OCI-LY1 (cell line): Measurements from ENCODE around the gene ALLC.

Source experiments
- EZH2 ChIP-seq: fragments of 200-600 bp; sonication (generic), shearing (Covaris generic); IDR thresholded peaks from 2 replicates; pipeline ENCODE4 v1.8.0; 2017; ENCODE audit warnings: borderline replicate concordance, mixed run types, mild to moderate bottlenecking, antibody characterized with exemption, low read length, moderate library complexity, mixed read lengths
- TF ChIP-seq, protein P1 (sequence below): fragments of 200-600 bp; sonication (generic), shearing (Covaris generic); IDR thresholded peaks from 2 replicates; pipeline ENCODE4 v1.5.1; 2017; ENCODE audit warnings: mild to moderate bottlenecking, antibody characterized with exemption, low read length, moderate library complexity, mixed read lengths

DNA sequence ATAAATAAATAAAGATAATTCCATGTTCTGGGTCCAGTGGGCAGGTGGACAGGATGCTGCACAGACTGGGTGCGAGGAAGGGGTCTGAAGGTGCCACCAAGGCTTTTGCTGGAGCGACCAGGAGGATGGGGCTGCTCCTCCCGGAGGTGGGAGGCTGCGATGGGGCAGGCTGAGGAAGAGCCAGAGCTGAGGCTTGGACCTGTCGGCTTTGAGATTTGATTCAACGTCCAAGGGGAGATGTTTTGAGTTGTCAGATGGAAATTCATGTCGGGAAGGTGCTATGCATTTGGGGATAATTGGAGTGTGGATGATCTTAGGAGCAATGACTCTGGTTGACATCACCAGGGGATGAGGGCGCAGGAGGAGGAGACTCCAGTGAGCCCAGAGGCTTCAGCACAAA, 11.7 kb downstream of the ALLC start:
- TF ChIP-seq, protein P1, sequence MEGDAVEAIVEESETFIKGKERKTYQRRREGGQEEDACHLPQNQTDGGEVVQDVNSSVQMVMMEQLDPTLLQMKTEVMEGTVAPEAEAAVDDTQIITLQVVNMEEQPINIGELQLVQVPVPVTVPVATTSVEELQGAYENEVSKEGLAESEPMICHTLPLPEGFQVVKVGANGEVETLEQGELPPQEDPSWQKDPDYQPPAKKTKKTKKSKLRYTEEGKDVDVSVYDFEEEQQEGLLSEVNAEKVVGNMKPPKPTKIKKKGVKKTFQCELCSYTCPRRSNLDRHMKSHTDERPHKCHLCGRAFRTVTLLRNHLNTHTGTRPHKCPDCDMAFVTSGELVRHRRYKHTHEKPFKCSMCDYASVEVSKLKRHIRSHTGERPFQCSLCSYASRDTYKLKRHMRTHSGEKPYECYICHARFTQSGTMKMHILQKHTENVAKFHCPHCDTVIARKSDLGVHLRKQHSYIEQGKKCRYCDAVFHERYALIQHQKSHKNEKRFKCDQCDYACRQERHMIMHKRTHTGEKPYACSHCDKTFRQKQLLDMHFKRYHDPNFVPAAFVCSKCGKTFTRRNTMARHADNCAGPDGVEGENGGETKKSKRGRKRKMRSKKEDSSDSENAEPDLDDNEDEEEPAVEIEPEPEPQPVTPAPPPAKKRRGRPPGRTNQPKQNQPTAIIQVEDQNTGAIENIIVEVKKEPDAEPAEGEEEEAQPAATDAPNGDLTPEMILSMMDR, result no peak
- no peak for TF ChIP-seq EZH2
